GM18951 (cell line): ENCODE measurements around the gene LOXHD1.

Source experiments
- POLR2A ChIP-seq: IDR thresholded peaks from 4 replicates; pipeline ENCODE4 v1.6.1; 2011; ENCODE audit warnings: mild to moderate bottlenecking; ENCODE audit not compliant: insufficient read length, insufficient read depth; ENCODE audit errors: extremely low read depth
- in situ Hi-C: fragments of 300-500 bp; cut with MboI; formaldehyde crosslinking; loops from one replicate; pipeline ENCODE4 v1.12.0; 2022; ENCODE audit warnings: low sequenced_read_pairs, mixed read lengths, inconsistent platforms; ENCODE audit not compliant: unreplicated experiment

LOXHD1 gene

GRCh38 chr18:46630991-46631390 is 26.0 kb downstream of the LOXHD1 start:
- in situ Hi-C loops = no loop called here
- no peak for TF ChIP-seq POLR2A

GRCh38 chr18:46630160-46630559 is 26.9 kb downstream of the LOXHD1 start:
- TF ChIP-seq POLR2A = no peak
- in situ Hi-C loops = no loop called here

DNA sequence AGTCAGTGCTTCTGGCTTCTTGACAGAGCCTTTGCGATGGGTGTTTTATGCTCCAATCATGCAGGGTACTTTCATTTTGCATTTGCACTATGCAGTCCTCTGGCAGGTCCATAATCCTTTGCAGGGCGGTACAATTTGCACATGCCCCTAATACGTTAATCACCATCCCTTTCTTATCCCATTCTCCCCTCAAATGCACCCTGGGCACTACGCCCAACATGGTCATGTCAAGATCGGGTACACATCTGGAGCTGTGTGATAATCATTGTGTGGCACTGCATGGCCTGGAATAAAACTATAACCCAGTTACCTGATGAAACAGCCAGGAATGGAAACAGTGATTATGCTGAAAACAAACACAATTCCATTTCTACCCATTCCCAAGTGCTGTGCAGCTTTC is 27.7 kb downstream of the LOXHD1 start:
- in situ Hi-C loops = no loop called here
- no peak for TF ChIP-seq POLR2A

GRCh38 chr18:46628206-46628605 is 28.8 kb downstream of the LOXHD1 start:
- in situ Hi-C loops = no loop called here
- no peak for TF ChIP-seq POLR2A

DNA sequence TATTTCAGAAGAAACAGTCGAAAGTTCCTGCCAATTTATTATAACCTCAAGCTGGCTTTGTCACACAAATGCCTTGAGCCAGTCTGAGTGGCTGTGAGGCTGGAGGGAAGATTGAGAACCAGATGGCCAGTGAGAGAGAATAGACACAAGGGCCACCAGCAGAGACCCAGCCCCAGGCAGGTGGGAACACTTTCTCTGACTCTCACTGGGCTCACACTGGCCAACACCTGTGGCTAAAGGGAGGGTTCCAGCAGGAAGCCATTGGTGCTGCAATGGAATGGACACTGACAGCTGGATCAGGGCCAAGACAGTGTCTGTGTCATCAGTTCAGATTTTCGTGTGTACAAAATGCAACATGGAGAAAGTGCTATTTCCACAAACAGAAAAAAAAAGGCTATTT is 29.9 kb downstream of the LOXHD1 start:
- no peak for TF ChIP-seq POLR2A
- in situ Hi-C loops = no loop called here

- TF ChIP-seq POLR2A = no peak
- in situ Hi-C loops = no loop called here
Observed at GRCh38 chr18:46625069-46625468, 32.0 kb downstream of the LOXHD1 start.

DNA sequence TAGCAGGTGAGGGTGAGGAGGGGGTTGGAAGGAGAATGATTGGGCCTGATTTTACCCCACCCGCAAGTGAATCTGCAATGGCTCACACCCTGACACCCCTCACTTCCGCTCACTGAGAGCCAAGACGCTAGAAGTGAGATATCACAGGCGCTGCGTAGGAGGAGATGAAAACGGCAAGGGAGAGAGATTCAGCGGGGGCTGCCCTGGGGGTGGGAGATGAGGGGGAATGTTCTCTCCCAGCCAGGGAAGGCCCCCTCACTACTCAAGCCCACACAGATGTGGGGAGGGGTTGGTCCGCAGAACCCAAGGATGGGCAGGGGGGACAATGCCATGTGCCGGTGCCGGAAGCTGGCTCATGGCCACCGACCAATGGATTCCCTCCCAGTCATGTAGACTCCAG is 32.9 kb downstream of the LOXHD1 start:
- no peak for TF ChIP-seq POLR2A

DNA sequence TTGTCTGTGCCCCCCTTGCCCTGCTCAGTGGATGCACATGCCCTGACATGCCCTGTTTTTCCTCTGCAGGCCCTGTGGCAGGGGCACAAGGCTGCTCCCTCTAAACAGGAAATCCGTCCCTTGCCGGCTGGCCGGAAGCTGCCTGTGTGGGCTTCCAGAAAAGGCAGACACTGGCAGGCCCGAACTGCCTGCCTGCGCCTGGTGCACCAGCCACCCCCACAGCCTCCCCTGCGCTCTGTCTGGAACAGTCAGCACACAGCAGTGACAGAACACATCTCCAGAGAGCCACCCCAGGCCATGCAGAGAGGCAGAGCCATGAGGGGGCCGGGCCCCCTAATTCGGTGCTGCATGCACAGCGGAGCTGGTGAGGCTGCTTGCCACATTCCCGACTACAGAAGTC is 33.5 kb downstream of the LOXHD1 start:
- in situ Hi-C loops = no loop called here
- TF ChIP-seq POLR2A = no peak

More for the DNA sequence above, 32.9 kb downstream of the LOXHD1 start:
- in situ Hi-C loops = no loop called here

- TF ChIP-seq POLR2A = no peak
- in situ Hi-C loops = no loop called here
Observed at GRCh38 chr18:46622999-46623398, 34.0 kb downstream of the LOXHD1 start.

DNA sequence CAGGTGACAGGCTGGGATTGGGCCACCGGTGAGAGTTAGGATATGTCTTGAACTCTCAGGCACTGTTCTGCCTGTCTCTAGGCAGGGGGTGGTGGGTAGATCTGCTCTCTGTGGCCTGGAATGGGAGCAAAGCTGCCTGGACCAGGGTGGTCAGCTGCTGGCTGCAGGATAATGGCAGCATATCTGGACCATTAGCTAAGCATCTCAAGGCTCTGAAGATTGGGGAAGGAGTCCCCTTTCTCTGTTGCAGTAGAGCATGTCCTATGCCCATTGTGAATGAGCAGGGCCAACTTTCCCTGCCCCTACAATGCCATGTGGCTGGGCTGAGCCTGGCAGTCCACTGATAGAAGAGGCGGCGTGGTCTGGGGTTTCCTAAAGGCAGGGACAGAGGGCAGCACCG is 34.6 kb downstream of the LOXHD1 start:
- no peak for TF ChIP-seq POLR2A
- in situ Hi-C loops = no loop called here

GRCh38 chr18:46621871-46622270 is 35.1 kb downstream of the LOXHD1 start:
- no peak for TF ChIP-seq POLR2A

DNA sequence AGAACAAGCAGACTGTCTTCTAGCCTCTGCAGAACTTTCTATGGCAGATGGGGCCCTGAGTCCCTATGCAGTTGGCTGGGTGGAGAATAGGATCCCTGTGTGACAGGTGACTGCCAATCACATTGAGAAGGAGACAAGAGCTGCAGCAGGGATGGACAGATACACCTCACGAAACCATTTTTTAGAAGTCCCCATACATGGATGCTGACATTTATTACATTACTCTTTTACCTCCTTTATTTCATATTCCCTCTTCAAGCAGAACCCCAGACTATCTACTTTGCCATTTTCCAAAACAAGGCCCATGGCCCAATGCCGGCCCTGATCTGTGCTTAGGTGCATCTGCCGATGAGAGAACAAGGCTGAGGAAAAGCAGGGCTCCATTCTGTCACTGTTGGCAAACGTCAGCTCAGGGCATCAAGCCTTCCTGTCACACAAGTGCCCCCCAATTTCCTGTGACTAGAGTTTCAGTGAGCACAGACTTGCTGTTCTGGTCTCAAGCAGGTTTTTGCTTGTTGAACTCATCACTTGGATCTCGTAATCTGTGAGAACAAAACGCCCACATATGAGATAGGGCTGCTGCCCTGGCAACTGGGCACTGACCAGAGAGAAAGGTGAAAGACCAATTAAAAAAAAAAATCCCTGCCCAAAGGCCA is 35.8 kb downstream of the LOXHD1 start:
- in situ Hi-C loops = no loop called here
- TF ChIP-seq POLR2A = no peak

More at GRCh38 chr18:46621871-46622270, 35.1 kb downstream of the LOXHD1 start:
- in situ Hi-C loops = no loop called here

- in situ Hi-C loops = no loop called here
- TF ChIP-seq POLR2A = no peak
Observed at GRCh38 chr18:46619559-46619958, 37.5 kb downstream of the LOXHD1 start.

DNA sequence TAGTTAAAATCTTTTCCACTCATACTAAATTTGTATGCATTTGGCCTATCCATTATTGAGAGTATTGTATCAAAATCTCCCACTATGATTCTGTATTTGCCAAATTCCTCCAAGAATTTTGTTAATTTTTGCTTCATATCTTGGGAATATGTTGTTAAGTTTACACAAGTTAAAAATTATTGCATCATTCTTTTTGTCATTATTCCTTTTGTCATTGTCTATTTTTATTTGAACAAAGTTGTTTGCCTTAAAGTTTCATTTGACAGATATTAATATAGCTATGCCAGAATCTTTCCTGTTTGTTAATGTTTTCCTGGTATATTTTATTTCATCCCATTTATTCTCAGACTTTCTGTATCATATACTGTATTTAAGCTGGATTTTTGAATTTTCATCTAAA is 41.3 kb downstream of the LOXHD1 start:
- no peak for TF ChIP-seq POLR2A
- in situ Hi-C loops = no loop called here

DNA sequence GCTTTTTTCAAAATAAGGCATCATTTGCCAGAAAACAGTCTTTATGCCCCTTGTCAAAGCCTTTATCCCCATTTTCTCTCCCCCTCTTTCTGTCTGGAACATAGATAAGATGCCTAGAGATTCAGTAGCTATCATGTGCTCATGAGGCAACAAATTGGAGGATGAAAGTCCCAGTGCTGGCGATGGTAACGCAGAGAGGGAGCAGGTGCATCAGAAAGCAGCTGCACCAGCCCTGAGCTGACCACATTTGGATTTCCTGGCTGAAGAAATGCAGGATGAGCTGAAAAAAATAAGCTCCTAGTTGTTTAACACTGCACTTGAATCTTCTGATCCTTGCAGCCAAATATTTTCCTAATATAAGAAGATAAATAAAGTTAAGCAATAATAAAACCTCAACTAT is 48.0 kb downstream of the LOXHD1 start:
- in situ Hi-C loops = no loop called here
- no peak for TF ChIP-seq POLR2A

DNA sequence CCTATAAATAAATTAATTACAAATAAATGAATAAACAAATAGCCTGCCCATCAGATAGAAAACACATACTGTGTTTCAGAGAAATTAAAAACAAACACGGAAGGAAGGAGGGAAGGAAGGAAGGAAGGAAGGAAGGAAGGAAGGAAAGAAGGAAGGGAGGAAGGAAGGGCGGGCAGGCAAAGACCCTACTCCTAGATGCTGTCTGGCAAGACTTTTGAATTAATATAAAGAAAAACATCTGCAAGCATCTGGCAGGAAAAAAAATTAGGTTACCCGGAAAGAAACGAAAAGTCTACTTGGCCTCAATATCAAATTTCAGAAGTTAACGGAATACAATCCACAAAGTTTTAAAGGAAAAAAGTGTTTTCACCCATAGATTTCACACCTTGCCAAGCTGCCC is 49.1 kb downstream of the LOXHD1 start:
- in situ Hi-C loops = no loop called here
- no peak for TF ChIP-seq POLR2A
